Diencephalon (tissue), 1 donor: ENCODE measurements around the gene LZTFL1. TPM values are rescaled to one million over a fixed set of nuclear protein-coding genes. Genes with fewer than 3 reads are reported as not detected.

Experiments
- total RNA-seq: library from RNA; depleted of rRNA; stranded (reverse); fragments of >200 nt; gene quantifications from one replicate; pipeline ENCODE4 v1.2.3, GENCODE V29; 2014

LZTFL1 gene
- 31.1 TPM for total RNA-seq

GRCh38 chr3:45841757-45842491 lies at the start of gene LZTFL1:
Gene LZTFL1, minus strand, starts transcription at chr3:45842119. Its CDS starts 128 bp downstream, at chr3:45841991.

GRCh38 chr3:45885979-45886705 lies 44.2 kb upstream of the LZTFL1 start, which contains the start of gene CCR9:
Gene CCR9, plus strand, starts transcription at chr3:45886543. Its CDS starts 8,391 bp downstream, at chr3:45894934.

GRCh38 chr3:45795882-45796765 lies 45.8 kb downstream of the LZTFL1 start, which contains the start of gene SLC6A20:
Gene SLC6A20, minus strand, starts transcription at chr3:45796536. Its CDS starts 117 bp downstream, at chr3:45796419.

Other genes with a start within 250 kb of the LZTFL1 start
- 7.2 TPM for gene LIMD1, start 247.4 kb downstream of the LZTFL1 start, total RNA-seq
- 55.4 TPM for gene SACM1L, start 152.7 kb downstream of the LZTFL1 start, total RNA-seq
- gene SLC6A20, start 45.6 kb downstream of the LZTFL1 start, total RNA-seq, result 5.1 TPM
- gene CCR9, start 44.4 kb upstream of the LZTFL1 start, total RNA-seq, result not detected
- not detected for gene CXCR6, start 101.3 kb upstream of the LZTFL1 start, total RNA-seq
- gene FYCO1, start 153.7 kb upstream of the LZTFL1 start, total RNA-seq, result 3.2 TPM
- not detected for gene XCR1, start 185.4 kb upstream of the LZTFL1 start, total RNA-seq